ENCODE data around the gene ZCCHC14. TPM values are rescaled to one million over a fixed set of nuclear protein-coding genes. Genes with fewer than 3 reads are reported as not detected.

The ZCCHC14 gene
- total RNA-seq, 2 experiments from 2014 or later, result 16.4 to 18.3 TPM

DNA sequence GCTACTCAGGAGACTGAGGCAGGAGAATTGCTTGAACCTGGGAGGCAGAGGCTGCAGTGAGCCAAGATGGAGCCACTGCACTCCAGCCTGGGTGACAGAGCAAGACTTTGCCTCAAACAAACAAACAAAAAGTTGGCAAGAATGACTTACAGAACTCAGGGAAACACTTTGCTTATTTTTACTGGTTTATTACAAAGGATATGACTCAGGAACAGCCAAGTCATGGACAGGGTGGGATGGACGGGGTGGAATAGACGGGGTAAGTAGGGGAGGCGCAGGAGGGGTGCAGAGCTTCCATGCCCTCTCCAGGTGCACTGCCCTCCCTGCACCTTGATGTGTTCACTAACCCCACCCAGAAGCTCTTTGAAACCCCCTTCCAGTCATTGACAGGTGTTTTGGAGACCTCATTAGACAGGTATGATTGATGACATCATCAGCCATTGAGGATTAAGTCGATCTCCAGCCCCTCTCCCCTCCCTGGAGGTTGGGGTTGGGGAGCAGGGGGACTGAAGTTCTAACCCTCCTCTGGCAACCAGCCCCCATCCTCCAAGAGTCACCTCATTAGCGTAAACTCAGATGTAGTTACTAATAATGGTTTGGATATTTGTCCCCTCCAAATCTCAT, 41.3 kb upstream of the ZCCHC14 start:
- Mint-ChIP-seq H3K36me3 (ENCODE audit: low read depth) (no peaks in the 10 kb centered on the region), H3K27me3 (peaks cover 49% of the 10 kb centered on the region), H3K4me3 (no peak overlapping the region), H3K9me3 (peaks cover 14% of the 10 kb centered on the region), H3K4me1 (ENCODE audit: low read depth) (no peaks in the 10 kb centered on the region), H3K27ac (no peak overlapping the region)
- DNase-seq (no peak), ATAC-seq (ENCODE audit: poor library complexity) (no peak)
- Histone ChIP-seq H3K4me3 (ENCODE audit: low read length) (no peak overlapping the region), H3K27me3 (ENCODE audit: control insufficient read depth in 1 of 2, insufficient read depth in 2 of 2, low read length in 2 of 2) (peaks cover 0 to 14% of the 10 kb centered on the region in 2 experiments), H3K27ac (ENCODE audit: low read depth in 1 of 2, low read length in 2 of 2) (no peak overlapping the region), H3K9me3 (ENCODE audit: control insufficient read depth in 1 of 2, insufficient read depth in 1 of 2, low read length in 2 of 2) (peaks cover 18 to 35% of the 10 kb centered on the region in 2 experiments), H3K36me3 (ENCODE audit: insufficient read depth, low read length) (no peaks in the 10 kb centered on the region), H3K4me1 (ENCODE audit: insufficient read depth, low read length) (no peaks in the 10 kb centered on the region)
- CTCF ChIA-PET, result no interaction called here
- POLR2A ChIA-PET, result no interaction called here
- intact Hi-C loops (cut with DNase I, micrococcal nuclease), result no loop called here
- TF ChIP-seq, protein P1, sequence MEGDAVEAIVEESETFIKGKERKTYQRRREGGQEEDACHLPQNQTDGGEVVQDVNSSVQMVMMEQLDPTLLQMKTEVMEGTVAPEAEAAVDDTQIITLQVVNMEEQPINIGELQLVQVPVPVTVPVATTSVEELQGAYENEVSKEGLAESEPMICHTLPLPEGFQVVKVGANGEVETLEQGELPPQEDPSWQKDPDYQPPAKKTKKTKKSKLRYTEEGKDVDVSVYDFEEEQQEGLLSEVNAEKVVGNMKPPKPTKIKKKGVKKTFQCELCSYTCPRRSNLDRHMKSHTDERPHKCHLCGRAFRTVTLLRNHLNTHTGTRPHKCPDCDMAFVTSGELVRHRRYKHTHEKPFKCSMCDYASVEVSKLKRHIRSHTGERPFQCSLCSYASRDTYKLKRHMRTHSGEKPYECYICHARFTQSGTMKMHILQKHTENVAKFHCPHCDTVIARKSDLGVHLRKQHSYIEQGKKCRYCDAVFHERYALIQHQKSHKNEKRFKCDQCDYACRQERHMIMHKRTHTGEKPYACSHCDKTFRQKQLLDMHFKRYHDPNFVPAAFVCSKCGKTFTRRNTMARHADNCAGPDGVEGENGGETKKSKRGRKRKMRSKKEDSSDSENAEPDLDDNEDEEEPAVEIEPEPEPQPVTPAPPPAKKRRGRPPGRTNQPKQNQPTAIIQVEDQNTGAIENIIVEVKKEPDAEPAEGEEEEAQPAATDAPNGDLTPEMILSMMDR (IDR thresholded peaks at IDR 0.05), result no peak

DNA sequence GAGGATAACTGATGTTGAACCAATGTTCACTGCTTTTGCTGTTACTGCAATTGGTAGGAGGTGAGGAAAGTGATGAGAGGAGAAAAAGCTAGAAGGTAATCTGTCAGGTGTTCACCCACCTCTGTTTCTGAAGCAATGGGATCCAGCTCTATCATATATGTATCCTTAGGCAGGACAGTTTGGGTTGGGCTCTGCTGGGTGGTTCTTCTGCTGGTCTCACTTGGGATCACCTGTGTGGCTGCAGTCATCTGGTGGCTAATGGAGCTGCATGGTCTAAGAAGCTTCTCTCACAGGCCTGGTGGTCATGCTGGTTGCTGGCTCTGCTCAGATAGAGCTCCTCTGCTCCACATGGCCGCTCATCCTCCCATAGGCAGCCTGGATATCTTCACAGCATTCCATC, 40.2 kb upstream of the ZCCHC14 start:
- peaks cover 42% of the 10 kb centered on the region for H3K27me3 Mint-ChIP-seq
- ATAC-seq (ENCODE audit: poor library complexity), result no peak
- Histone ChIP-seq H3K27me3 (ENCODE audit: control insufficient read depth in 1 of 2, insufficient read depth in 2 of 2, low read length in 2 of 2) (peaks cover 0 to 8% of the 10 kb centered on the region in 2 experiments), H3K4me1 (ENCODE audit: insufficient read depth, low read length) (no peaks in the 10 kb centered on the region), H3K27ac (ENCODE audit: low read depth in 1 of 2, low read length in 2 of 2) (no peak overlapping the region), H3K36me3 (ENCODE audit: insufficient read depth, low read length) (no peaks in the 10 kb centered on the region), H3K9me3 (ENCODE audit: control insufficient read depth in 1 of 2, insufficient read depth in 1 of 2, low read length in 2 of 2) (peaks cover 18 to 41% of the 10 kb centered on the region in 2 experiments), H3K4me3 (ENCODE audit: low read length) (no peak overlapping the region)
- POLR2A ChIA-PET, result no interaction called here
- H3K27ac Mint-ChIP-seq, result no peak overlapping the region
- no peak overlapping the region for H3K4me3 Mint-ChIP-seq
- intact Hi-C loops (cut with DNase I, micrococcal nuclease), result no loop called here
- CTCF ChIA-PET, result no interaction called here
- H3K4me1 Mint-ChIP-seq (ENCODE audit: low read depth), result no peaks in the 10 kb centered on the region
- H3K9me3 Mint-ChIP-seq, result peaks cover 14% of the 10 kb centered on the region
- no peaks in the 10 kb centered on the region for H3K36me3 Mint-ChIP-seq (ENCODE audit: low read depth)
- TF ChIP-seq, protein P1 (IDR thresholded peaks at IDR 0.05), result no peak
- DNase-seq, result no peak

DNA sequence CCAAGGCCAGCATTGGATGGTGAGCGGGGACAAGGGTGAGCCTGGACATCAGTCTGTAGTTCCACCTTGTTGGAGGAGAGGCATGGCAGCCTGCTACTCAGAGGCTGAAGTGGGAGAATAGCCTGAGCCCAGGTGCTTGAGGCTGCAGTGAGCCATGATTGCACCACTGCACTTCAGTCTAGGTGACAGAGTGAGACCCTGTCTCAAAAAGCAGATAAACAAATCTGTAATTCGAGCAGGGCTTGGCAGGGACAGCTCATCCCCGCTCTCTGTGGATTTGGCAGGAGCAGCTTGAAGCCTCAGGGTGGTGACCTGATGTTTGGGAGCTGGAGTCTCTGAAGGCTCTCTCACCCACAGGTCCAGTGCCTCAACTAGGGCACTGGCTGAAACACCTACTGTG, 38.6 kb upstream of the ZCCHC14 start:
- Mint-ChIP-seq H3K4me1 (ENCODE audit: low read depth) (no peaks in the 10 kb centered on the region), H3K36me3 (ENCODE audit: low read depth) (no peaks in the 10 kb centered on the region), H3K27me3 (peaks cover 36% of the 10 kb centered on the region), H3K9me3 (peaks cover 14% of the 10 kb centered on the region), H3K27ac (no peak overlapping the region), H3K4me3 (no peak overlapping the region)
- TF ChIP-seq, protein P1 (IDR thresholded peaks at IDR 0.05), result no peak
- H3K36me3 ChIP-seq (ENCODE audit: insufficient read depth, low read length), result no peaks in the 10 kb centered on the region
- intact Hi-C loops (cut with DNase I, micrococcal nuclease), result no loop called here
- ChIA-PET POLR2A (no interaction called here), CTCF (no interaction called here)
- peaks cover 0 to 8% of the 10 kb centered on the region in 2 experiments for H3K27me3 ChIP-seq (ENCODE audit: control insufficient read depth in 1 of 2, insufficient read depth in 2 of 2, low read length in 2 of 2)
- no peak overlapping the region for H3K27ac ChIP-seq (ENCODE audit: low read depth in 1 of 2, low read length in 2 of 2)
- no peak for ATAC-seq (ENCODE audit: poor library complexity)
- H3K4me3 ChIP-seq (ENCODE audit: low read length), result no peak overlapping the region
- no peak for DNase-seq
- H3K9me3 ChIP-seq (ENCODE audit: control insufficient read depth in 1 of 2, insufficient read depth in 1 of 2, low read length in 2 of 2), result peaks cover 18 to 41% of the 10 kb centered on the region in 2 experiments
- H3K4me1 ChIP-seq (ENCODE audit: insufficient read depth, low read length), result no peaks in the 10 kb centered on the region

All from CD4-positive, alpha-beta T cell (primary cell).